Femur (tissue), 1 donor: Measurements from ENCODE around the gene BCAR1.
"Not testable (repeated sequence)": the region's sequence is repeated elsewhere in the genome, so short reads cannot be mapped to it uniquely, and the experiment has no call there.

Source experiments
- DNase-seq: peaks from one replicate; pipeline ENCODE4 v3.0.0-alpha.2; 2017

Gene BCAR1

DNA sequence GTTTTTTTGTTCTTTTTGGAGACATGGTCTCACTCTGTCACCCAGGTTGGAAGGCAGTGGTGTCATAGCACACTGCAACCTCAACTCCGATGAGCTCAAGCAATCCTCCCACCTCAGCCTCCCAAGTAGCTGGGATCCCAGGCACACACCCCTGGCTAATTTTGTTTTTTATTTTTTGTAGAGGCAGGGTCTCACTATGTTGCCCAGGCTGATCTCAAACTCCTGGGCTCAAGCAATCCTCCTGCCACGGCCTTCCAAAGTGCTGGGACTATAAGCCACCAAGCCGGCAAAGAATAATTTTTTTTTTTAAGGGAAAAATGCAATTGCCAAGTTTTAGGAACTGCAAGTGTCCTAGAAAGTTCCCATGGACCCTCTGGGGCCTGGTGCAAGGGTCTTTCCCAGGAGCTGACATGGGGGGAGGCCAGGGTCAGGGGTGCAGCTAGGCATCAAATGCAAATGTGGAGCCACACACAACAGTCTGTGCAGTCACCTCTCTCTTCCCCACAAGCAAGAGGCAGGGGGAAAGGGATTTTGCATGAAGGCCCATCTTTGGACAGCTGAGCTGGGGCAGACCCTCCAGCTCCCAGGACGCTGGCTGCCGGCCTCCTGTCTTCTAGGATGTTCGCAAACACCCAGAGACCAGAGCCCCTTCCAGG lies 20.1 kb upstream of the BCAR1 start:
- DNase-seq, result no peak

DNA sequence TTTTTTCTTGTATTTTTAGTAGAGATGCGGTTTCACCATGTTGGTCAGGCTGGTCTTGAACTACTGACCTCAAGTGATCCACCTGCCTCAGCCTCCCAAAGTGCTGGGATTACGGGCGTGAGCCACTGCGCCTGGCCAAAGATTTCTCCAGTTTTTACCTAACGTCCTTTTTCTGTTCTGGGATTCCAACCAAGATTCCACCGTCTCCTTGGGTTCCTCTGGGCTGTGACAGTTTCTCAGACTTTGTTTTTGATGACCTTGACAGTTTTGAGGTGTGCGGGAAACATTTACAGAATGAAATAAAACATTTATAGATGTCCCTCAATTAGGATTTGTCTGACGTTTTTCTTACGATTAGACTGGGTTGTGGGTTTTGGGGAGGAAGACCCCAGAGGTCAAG lies 17.9 kb upstream of the BCAR1 start:
- DNase-seq, result not testable (repeated sequence)

DNA sequence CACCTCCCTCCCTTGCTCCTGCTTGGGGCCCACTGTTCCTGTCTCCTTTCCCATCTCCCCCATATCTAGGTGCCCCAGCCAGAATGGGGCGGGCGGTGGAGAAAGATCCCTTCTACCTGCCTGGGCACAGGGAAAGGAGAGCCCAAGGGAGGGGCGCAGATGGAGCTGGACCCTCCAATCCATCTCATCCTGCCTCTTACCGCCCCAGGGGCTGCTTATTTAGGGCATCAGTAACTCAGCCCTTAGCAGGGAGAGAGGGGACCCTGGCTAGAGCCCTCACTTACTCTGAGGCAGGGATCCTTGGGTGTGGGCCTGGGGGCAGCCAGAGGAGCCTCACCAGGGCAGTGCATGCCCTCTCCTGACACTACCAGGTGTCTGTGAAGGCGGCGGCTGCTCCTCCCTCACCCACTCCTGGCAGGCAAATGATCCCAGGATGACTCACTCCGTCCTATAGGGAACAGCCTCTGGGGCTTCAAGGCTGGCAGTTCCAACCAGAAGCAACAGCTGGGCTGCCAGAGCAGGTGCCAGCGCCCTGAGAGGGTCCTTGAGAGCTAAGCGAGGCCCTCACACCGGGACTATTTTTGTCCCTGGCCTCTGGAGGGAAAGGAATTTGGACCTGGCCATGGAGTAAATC lies 16.3 kb upstream of the BCAR1 start:
- DNase-seq, result peak; percentile 78

DNA sequence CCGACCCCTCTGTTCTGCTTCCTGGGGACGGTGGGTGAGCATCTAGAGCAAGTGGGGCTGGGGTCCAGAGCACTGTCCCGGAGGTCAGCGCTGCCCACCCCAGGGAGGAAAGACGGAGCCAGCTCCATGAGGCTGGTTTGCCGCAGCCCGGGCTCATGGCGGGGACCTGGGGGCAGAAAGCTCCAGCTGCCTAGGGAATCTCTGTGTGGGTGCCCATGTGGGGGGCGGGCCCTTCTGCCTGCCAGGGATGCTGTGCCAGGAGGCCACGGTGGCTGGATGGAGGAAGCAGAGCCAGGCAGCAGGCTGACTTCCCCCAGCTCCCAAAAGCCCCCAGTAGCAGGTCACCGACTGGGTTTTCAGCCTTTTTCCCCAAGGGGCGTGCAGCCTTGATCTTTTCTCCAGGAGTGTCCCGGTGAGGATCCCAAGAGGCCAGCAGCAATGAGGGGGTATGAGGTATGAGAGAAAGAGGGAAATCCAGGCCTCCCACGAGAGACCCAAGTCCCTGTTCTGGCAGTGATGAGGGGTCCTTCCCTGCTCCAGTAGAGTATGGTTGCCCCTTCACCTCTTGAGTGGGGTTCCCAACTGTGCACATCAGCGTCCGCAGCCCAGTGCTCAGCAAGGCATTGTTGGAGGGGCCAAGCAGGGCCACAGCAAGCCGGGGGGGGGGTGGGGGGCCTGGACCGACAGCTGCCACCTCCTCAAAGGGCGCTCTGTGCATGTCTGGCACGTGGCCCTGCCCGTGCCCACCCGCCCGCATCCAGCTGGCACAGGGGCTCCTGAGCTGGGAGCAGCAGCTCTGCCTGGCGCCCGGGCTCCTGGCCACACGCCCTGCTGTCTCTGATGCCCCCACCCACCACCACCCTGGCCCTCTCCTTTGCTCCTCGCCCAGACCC lies 15.6 kb upstream of the BCAR1 start:
- peak; percentile 60 for DNase-seq

DNA sequence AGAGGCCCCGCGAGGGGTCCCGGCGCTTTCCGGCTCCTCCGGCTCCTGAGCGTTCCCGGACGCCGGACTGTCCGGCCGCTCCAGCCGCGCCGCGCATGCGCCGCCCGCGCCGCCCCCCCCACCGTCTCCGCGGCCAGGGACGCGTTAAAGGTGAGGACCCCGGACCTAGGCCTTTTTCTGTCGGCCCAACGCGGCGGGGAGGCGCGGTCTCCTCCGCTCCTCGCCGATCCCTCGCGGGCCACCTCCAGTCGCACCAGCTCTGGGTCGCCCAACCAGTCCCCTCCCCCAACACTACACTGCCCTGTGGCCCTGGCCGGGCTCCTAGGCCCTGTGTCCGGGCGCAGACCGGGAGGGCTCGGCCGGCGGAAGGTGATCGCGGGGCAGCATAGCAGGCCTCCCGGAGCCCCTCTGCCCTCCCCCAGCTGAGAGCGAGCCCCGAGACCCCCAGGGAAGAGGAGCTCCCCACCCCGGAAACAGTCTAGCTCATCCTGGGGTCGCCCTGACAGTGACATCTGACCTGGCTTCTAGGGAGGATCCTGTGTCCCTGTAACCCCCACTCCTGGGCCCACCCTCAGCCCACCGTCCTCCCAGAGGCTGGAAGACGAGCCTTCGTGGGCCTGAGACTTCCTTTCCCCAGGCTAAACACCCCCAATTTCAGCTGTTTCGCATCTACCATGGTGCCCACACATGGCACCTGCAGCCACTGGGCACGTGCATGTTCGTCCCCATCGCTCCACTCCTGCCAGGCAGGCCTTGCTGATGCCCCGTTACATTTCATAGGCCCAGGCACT lies 14.7 kb upstream of the BCAR1 start:
- peak; percentile 86 for DNase-seq

DNA sequence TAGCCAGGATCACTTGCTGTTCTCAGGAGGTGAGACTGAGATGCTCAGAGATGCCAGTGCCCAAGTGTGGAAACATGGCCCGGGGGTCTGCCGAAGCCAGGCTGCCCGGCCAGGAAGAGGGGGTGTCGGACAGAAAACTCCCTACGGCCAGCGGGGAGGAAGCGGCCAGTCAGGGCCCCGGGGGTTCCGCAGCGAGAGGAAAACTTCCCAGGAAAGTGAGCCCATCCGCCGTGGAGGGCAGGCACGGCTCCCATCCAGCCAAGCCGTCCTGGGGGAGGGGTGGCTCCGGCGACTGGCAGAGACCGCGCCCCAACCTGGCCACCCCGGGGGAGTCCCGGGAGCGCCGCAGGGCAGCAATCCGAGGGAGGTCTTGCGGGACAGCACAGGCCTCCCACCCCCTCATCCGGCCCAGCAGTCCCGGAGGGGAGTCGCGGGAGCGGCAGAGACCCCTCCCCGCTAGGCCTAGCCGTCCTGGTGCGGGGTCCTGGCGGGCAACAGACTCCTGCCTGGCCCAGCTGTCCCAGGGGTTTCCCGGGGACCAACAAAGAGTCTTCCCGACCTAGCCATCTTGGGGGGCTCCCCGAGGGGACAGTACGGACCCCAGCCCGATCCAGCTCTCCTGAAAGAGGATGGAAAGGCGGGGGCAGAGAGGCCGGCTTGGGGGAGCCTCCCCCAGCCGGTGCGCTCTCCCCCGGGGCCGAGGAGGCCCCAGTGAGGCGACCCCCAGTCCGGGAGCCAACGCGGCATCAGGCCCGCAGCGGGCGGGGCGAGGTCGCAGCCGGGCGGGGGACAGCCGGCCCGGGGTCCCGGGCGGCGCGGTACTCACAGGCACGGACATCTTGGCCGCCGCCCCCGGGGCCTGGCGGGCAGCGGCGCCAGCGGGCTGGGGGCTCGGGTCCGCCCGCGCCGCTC lies 13.8 kb upstream of the BCAR1 start:
- peak; percentile 63 for DNase-seq

DNA sequence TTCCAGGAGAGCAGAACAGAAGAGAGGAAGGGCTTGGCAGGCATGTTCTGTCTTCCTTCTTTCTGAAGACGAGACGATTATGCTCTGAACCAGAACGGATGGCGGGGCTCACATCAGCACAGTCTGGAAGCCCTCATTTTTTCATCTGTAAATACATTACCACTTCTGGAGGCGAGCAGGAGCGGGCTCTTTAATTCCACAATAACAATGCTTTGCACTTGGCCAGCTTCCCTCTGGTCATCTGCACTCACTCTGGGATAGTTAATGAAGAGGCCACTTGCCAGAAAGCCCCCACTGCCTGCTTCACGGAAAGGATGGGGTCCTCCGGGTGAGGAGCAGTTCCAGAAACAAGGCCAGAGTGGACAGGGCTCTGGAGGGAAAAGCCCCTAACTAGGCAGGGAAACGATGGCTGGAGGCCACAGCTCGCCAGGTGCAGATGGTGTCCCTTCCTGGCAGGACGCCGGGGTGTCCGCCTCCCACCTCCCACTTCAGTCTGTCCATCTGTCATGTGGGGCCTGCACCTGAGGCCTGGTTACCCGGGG lies 13.1 kb upstream of the BCAR1 start:
- peak; percentile 73 for DNase-seq

DNA sequence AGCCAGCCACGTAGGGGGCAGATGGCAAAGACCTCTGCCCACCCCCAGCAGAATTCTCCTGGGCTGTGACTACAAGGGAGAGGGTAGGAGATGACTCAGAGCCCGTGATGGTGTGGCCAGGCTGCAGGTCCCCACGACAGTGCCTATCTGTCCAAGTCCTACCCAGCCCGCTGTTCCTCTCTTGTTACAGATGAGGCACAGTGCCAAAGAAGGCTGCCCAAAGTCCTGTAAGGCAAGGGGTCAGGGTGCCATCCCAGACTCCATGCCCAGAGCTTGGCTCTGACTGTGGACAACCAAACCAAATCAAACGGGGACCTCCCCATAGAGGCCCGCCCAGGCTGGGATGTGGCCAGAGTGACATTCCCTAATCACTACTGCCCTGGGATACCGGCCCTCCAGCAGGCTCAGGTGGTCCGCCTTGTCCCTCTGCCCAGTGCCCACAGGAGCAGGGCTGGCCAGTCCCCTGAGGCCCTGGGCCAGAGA lies 12.6 kb upstream of the BCAR1 start:
- DNase-seq, result peak; percentile 65

DNA sequence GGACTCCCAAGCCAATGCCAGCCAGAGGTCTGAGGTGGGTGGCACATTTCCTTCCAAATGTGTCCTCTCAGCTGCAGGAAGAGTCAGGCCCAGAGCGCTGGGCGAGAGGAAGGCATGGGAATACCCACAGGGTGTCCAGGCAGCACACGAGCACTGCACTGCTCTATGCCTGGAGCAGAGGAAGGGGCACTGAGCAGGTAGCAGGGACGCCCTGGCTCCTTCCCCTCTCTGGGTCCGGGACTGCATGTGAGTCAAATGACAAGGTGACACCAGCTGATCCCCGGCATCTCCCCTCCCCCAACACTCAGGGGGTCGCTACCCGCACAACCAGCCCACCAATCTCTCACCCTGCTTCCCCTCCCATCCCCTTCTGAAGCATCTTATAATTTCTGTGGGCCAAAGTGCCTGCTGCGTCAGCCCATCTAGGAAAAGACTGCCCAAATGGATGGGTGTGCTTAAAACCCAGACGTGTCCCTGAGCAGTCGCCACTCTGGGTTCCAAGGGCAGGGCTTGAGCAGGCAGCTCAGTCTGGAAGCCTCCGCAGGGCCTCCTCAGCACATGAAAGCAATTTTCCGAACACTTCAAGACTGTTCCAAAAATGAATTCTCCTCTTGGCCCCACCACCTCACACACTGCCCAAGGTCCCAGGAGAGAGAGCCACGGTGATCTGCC lies 12.0 kb upstream of the BCAR1 start:
- DNase-seq, result peak; percentile 59

DNA sequence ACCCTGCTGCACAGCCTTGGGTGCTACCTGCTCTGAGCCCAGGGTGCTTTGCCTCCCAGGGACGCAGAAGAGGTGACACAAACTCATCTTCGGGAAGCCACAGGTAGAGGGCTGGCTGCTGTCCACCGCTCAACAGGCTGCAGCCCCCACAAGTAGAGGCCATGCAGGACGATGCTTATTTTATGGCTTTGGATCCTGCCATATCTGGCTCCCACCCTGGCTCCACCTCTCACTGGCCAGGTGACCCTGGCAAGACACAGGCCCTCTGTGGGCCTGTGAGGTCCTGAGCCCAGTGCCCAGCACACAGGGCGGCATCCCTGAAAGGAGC lies 11.3 kb upstream of the BCAR1 start:
- no peak for DNase-seq

DNA sequence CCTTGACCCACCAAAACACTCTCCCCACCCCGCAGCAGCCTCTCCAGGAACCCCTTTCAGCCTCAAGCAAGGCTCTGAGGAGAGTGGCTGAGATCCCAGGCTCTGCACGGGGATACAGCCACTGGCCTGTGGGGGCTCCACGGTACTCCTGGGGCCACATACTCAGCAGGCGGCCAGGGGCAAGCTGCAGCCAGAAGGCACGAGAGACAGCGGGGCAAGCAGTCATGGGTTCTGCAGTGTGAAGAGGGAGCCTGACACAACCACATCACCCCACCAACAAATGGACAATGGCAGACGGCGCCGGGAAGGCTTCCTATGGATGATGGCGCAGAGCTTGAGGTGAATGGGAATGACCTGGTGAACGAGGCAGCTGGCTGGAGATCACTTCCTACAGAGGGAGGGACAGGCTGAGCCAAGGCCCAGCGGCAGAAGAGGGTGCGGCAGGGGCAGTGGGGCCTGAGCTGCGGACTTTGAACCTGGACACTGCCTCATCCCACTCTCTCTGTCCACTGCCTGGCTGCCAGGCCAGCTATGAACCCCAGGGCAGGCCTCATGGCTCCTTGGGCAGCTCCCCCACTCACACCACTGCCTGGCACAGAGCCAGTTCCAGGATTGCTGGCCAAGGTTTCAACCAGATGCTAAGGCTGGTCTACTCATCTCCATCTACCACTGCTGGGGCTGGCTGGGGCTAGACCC lies 10.8 kb upstream of the BCAR1 start:
- peak; percentile 42 for DNase-seq

DNA sequence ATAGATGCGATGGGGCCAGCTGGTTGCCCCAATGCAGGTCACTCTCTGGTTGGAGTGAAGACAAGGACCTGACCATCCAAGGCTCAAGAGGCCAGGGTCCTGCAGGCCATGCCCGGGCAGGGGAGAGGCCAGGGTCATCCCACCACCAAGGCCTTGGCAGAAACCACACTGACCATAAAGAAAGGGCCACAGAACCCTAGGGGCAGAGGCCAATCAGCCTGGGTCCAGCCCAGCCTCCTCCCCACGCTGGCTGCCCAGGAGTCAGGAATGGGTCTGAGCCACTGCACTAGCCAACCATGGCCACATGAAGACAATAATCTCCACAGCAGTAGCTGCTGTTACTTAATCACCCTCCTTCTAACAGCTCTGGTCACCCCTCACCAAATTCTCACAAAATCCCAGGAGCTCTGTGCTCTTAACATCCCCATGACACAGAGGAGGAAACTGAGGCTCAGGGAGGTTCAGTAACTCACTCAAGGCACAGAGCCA lies 10.2 kb upstream of the BCAR1 start:
- DNase-seq, result no peak

DNA sequence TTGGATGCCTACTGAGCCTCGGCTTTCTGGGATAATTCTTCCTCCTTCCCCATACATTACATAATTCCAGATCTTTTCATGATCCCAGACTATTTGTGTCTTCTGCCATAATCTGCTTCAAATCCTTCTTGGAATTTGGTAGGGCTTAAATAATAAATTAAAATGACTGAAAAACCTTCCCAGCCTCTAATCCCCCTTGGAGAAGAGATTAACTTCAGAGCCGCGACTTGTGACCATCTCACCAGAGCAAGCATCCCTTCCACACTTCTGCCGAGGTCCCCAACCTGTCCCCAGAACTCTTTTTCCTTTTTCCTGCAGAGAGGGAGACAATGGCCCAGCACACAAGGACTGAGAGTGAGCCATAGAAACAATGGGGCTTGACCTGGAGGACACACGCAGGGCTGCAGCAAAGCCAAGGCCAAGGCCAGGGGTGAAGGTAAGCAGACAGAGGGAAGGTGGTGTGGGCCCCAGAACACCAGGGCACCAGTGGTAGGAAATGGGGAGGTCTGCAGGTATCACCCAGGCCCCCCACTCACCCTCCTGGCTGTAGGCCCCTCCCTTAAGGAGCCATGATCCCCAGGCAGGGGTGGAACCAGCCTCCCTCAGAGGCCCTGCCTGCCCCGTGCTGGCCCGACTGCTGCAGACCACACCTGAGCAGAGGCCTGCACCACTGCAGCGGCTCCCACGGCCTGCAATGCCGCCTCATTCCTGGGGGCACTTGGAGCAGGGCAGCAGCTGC lies 9.6 kb upstream of the BCAR1 start:
- no peak for DNase-seq

DNA sequence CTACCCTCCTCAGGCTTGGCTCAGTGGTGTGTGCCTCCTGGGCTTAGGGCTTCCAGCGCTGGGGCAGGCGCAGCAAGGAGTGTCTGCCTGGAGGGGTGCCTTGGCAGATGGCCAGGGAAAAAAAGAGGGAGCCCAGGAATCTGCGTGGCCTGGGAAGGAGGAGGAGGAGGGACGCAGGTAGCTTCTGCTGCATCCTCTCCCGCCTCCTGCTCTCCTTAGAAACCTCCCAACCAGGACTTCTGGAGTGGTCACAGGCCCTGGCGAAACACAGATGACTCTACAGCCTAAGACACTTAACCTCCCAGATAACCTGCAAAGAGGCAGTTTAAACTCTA lies 7.3 kb upstream of the BCAR1 start:
- peak; percentile 25 for DNase-seq

DNA sequence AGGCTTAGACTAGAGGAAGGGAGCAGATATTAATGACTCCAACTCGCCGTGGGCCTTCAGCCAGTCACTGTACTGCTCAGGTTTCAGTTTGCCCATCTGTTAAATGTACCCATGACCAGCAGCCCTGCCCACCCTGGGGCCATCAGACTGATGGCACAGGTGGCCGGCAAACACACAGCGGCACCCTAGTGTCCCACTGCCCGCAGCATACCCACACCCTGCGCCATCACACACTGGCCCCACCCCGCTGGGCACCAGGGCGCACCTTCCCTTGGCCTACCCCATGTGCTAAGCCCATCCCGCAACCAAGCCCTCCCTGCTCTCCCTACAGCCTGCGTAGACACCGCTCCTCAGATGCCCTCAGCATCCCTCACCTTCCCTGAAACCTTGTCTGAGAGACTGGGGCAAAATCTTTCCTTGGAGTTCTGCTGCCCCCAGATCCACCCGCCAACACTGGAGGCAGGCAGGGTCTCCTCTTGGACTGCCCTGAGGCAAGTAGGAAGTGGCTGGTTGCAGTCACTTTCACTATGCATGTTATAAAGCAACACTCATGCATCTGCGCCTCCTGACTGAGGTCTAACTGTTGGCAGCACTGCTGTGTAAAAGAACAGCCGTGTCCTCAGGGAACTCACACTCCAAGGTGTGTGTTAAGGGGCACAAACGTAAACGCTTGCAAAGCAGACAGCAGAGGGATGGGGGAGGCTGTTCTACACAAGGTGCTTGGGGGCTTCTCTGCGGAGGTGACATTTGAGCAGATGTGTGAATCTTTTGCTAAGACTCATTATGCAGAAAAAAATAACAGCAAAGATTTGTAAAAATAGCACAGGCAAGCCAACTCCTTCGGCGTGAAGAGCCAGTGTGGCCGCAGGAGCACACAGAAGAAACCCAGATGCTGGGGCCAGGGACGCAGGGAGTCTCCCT lies 6.7 kb upstream of the BCAR1 start:
- no peak for DNase-seq

DNA sequence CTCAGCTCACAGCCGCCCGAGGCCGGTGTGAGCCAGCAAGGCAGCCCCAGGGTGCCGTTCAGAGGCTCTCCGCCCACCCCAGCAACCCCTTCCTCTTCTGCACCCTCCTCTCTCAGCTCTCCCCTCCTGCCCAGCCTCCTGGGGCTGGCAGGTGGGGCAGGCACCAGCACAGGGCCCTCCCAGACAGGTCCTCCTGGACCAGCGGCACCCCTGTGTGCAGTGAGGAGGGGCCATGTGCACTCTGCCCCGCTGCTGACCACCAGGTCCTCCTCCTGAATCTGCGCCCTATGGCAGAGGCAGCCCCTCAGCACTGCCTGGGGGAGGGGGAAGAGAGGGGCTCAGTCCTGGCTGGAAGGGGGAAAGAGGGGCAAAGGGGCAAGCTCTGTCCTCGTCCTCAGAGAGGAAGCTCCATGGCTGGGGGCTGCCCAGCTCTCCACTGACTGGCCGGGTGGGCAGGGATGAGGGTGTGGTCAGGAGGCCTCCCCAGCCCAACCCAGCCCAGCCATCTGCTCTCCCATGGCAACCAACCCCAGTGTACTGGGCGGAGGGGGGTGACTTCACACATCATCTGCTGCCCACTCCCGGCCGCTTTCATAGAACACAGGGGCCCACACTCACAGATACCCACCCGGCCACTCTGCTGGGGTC lies 5.4 kb upstream of the BCAR1 start:
- DNase-seq, result peak; percentile 87

DNA sequence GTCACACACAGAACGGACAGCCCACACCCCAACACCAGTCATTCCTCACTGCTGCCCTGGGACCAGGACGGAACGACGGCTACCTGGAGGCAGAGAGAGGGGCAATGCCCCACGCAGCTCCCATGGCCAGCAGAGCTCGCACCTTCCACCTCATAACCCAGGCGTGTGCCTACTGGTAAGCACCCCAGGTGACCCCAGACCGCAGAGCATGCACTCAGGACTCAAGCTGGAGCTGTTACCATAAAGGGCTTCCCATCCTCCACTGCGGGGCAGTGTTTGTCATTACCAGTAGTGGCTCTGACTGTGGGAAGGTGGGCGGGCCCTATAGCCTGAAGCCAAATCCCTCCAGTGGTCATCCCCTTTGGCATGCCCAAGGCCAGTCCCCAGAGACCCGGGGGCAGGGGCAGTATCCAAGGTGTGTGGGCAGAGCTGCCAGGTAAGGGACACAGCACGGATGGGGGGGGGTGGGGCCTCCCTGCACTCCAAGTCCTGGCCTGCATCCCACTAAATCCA lies 4.7 kb upstream of the BCAR1 start:
- peak; percentile 75 for DNase-seq
